Esophagus muscularis mucosa (tissue), 4 donors: Measurements from ENCODE around the gene ATL2. TPM values are rescaled to one million over a fixed set of nuclear protein-coding genes. Genes with fewer than 3 reads are reported as not detected.

Source experiments
- DNase-seq: peaks from one replicate; pipeline ENCODE4 v3.0.0-alpha.2; 2017; ENCODE audit errors: extremely low spot score
- H3K27ac ChIP-seq, 4 donors: fragments of 200-600 bp; sonication (generic); replicated peaks in 1 of 4; 1 replicate in 3 of 4; 2 replicates in 1 of 4; pipeline ENCODE4 v1.5.1; 2016 to 2019; ENCODE audit warnings: mild to moderate bottlenecking in 1 of 4
- H3K27me3 ChIP-seq, 4 donors: fragments of 200-600 bp; sonication (generic); one replicate each; pipeline versions ENCODE4 v1.5.1 to v1.6.0; 2016 to 2019
- H3K36me3 ChIP-seq, 4 donors: fragments of 200-600 bp; sonication (generic); one replicate each; pipeline ENCODE4 v1.5.1; 2016 to 2019
- H3K4me1 ChIP-seq, 4 donors: fragments of 200-600 bp; sonication (generic); one replicate each; pipeline ENCODE4 v1.5.1; 2016 to 2019
- H3K4me3 ChIP-seq, 4 donors: fragments of 200-600 bp; sonication (generic); 1 replicate in 2 of 4; 2 replicates in 2 of 4; pipeline ENCODE4 v1.5.1; 2016 to 2019; ENCODE audit warnings: mild to moderate bottlenecking in 4 of 4, moderate library complexity in 1 of 4
- H3K9me3 ChIP-seq, 4 donors: fragments of 200-600 bp; sonication (generic); 1 replicate in 3 of 4; 2 replicates in 1 of 4; pipeline ENCODE4 v1.5.1; 2016 to 2019
- CTCF ChIP-seq, 3 experiments: fragments of 200-600 bp in 2 of 3; fragments of 450-650 bp in 1 of 3; sonication (generic) in 2 of 3; IDR thresholded peaks; one replicate each; pipeline ENCODE4 v1.5.1; 2017 to 2019; ENCODE audit warnings: antibody characterized with exemption in 3 of 3, mild to moderate bottlenecking in 2 of 3, moderate library complexity in 1 of 3
- EP300 ChIP-seq: sonication (generic); formaldehyde crosslinking; IDR thresholded peaks from one replicate; pipeline ENCODE4 v1.6.1; 2017; ENCODE audit warnings: antibody characterized with exemption
- POLR2A ChIP-seq: fragments of 450-650 bp; IDR thresholded peaks from one replicate; pipeline ENCODE4 v1.6.1; 2017; ENCODE audit warnings: antibody characterized with exemption, moderate library complexity, mild to moderate bottlenecking, low read depth
- POLR2AphosphoS5 ChIP-seq, 2 donors: sonication (generic); formaldehyde crosslinking; IDR thresholded peaks; one replicate each; pipeline ENCODE4 v1.6.1; 2017; ENCODE audit warnings: antibody characterized with exemption in 2 of 2
- WGBS: methylation state at CpG from one replicate; pipeline ENCODE4 v1.1.5; 2018; 5-methylcytosine and 5-hydroxymethylcytosine counted together
- intact Hi-C: fragments of 100-400 bp; cut with DNase I; formaldehyde crosslinking; loops from one replicate; pipeline ENCODE4 v1.15.1; 2023
- total RNA-seq, 4 donors: library from RNA; depleted of rRNA; stranded (reverse); fragments of >200 nt; gene quantifications; one replicate each; pipeline versions ENCODE4 v1.1.0 to v1.2.1, GENCODE V29; 2016

Gene ATL2
- total RNA-seq, 4 donors from 2014 or later = 159 to 260 (median 231) TPM

- no peak overlapping the region for H3K27ac ChIP-seq
- intact Hi-C loops = no loop called here
- H3K9me3 ChIP-seq = no peaks in the 10 kb centered on the region
- no peaks in the 10 kb centered on the region for H3K27me3 ChIP-seq
- H3K36me3 ChIP-seq = peaks cover 0 to 71% (median 25%) of the 10 kb centered on the region in 4 donors
- DNase-seq = no peak
- TF ChIP-seq POLR2A (no peak), EP300 (no peak), CTCF (IDR thresholded peaks at IDR 0.05) (no peak), POLR2AphosphoS5 (IDR thresholded peaks at IDR 0.05) (no peak)
- peaks cover 0 to 17% (median 11%) of the 10 kb centered on the region in 4 donors for H3K4me1 ChIP-seq
- WGBS = 88% methylated on average over 6 of the region's 6 CpGs
- no peak overlapping the region for H3K4me3 ChIP-seq
Observed at GRCh38 chr2:38336621-38337020, 40.5 kb downstream of the ATL2 start.

- Histone ChIP-seq H3K9me3 (peaks cover 0 to 7% (median 0%) of the 10 kb centered on the region in 4 donors), H3K27me3 (no peaks in the 10 kb centered on the region), H3K36me3 (peaks cover 0 to 31% (median 11%) of the 10 kb centered on the region in 4 donors), H3K27ac (no peak overlapping the region), H3K4me3 (no peak overlapping the region), H3K4me1 (peaks cover 0 to 42% (median 23%) of the 10 kb centered on the region in 4 donors)
- no peak for DNase-seq
- intact Hi-C loops = no loop called here
- no peak for TF ChIP-seq EP300
- TF ChIP-seq POLR2AphosphoS5 (IDR thresholded peaks at IDR 0.05) = no peak
- TF ChIP-seq POLR2A = no peak
- TF ChIP-seq CTCF (IDR thresholded peaks at IDR 0.05) = no peak
- 99% methylated on average over 7 of the region's 7 CpGs for WGBS
Observed at GRCh38 chr2:38330754-38331153, 46.3 kb downstream of the ATL2 start.

- intact Hi-C loops = no loop called here
- Histone ChIP-seq H3K36me3 (peaks cover 0 to 12% (median 6%) of the 10 kb centered on the region in 4 donors), H3K27ac (peak overlapping the region in 1 of 4 donors; percentile 7), H3K4me3 (no peak overlapping the region), H3K27me3 (no peaks in the 10 kb centered on the region), H3K4me1 (peaks cover 2 to 53% (median 44%) of the 10 kb centered on the region in 4 donors), H3K9me3 (peaks cover 0 to 7% (median 0%) of the 10 kb centered on the region in 4 donors)
- DNase-seq = no peak
- 83% methylated on average over 9 of the region's 9 CpGs for WGBS
- TF ChIP-seq CTCF (IDR thresholded peaks at IDR 0.05) = no peak
- no peak for TF ChIP-seq EP300
- TF ChIP-seq POLR2A = no peak
- no peak for TF ChIP-seq POLR2AphosphoS5 (IDR thresholded peaks at IDR 0.05)
Observed at GRCh38 chr2:38327580-38327979, 49.5 kb downstream of the ATL2 start.

- peaks cover 2 to 88% (median 75%) of the 10 kb centered on the region in 4 donors for H3K4me1 ChIP-seq
- 51% methylated on average over 6 of the region's 6 CpGs for WGBS
- intact Hi-C loops = no loop called here
Observed at GRCh38 chr2:38323623-38324022, 53.5 kb downstream of the ATL2 start.

More at GRCh38 chr2:38323623-38324022, 53.5 kb downstream of the ATL2 start:
- Histone ChIP-seq H3K4me3 (no peak overlapping the region), H3K27me3 (no peaks in the 10 kb centered on the region), H3K36me3 (peaks cover 0 to 3% (median 0%) of the 10 kb centered on the region in 4 donors), H3K27ac (peak overlapping the region; percentile 21 to 59 (median 32)), H3K9me3 (no peaks in the 10 kb centered on the region)
- DNase-seq = no peak
- TF ChIP-seq CTCF (IDR thresholded peaks at IDR 0.05) (no peak), POLR2AphosphoS5 (IDR thresholded peaks at IDR 0.05) (peak; percentile 18 to 54)
